GOT3 (cell line): ENCODE data around the gene CBFA2T2.
"Not testable (repeated sequence)": the region's sequence is repeated elsewhere in the genome, so short reads cannot be mapped to it uniquely, and the experiment has no call there.

Source experiments
- DNase-seq: peaks from one replicate; lab custom pipeline; 2025; ENCODE audit warnings: mixed read lengths; lab: John Stamatoyannopoulos, UW

The CBFA2T2 gene

GRCh38 chr20:33507461-33507860 is 17.6 kb downstream of the CBFA2T2 start:
- no peak for DNase-seq

GRCh38 chr20:33508015-33508414 is 18.1 kb downstream of the CBFA2T2 start:
- DNase-seq = not testable (repeated sequence)

- not testable (repeated sequence) for DNase-seq
Observed at GRCh38 chr20:33509057-33509456, 19.2 kb downstream of the CBFA2T2 start.

- not testable (repeated sequence) for DNase-seq
Observed at GRCh38 chr20:33511876-33512275, 22.0 kb downstream of the CBFA2T2 start.

- DNase-seq = no peak
Observed at GRCh38 chr20:33515569-33516216, 25.8 kb downstream of the CBFA2T2 start.

GRCh38 chr20:33516882-33517281 is 27.0 kb downstream of the CBFA2T2 start:
- DNase-seq = no peak

GRCh38 chr20:33518071-33518470 is 28.2 kb downstream of the CBFA2T2 start:
- DNase-seq = no peak

- DNase-seq = no peak
Observed at GRCh38 chr20:33521461-33521860, 31.6 kb downstream of the CBFA2T2 start.

GRCh38 chr20:33522256-33522820 is 32.4 kb downstream of the CBFA2T2 start:
- no peak for DNase-seq

GRCh38 chr20:33524261-33524660 is 34.4 kb downstream of the CBFA2T2 start:
- no peak for DNase-seq

- DNase-seq = no peak
Observed at GRCh38 chr20:33526769-33527168, 36.9 kb downstream of the CBFA2T2 start.

GRCh38 chr20:33531047-33531877 is 41.4 kb downstream of the CBFA2T2 start:
- DNase-seq = no peak

GRCh38 chr20:33531885-33532284 is 42.0 kb downstream of the CBFA2T2 start:
- no peak for DNase-seq

- no peak for DNase-seq
Observed at GRCh38 chr20:33532753-33533459, 43.0 kb downstream of the CBFA2T2 start.

- not testable (repeated sequence) for DNase-seq
Observed at GRCh38 chr20:33535717-33536116, 45.8 kb downstream of the CBFA2T2 start.

GRCh38 chr20:33537608-33538007 is 47.7 kb downstream of the CBFA2T2 start:
- DNase-seq = no peak

GRCh38 chr20:33539129-33539528 is 49.2 kb downstream of the CBFA2T2 start:
- DNase-seq = no peak

GRCh38 chr20:33540427-33540826 is 50.5 kb downstream of the CBFA2T2 start:
- no peak for DNase-seq

GRCh38 chr20:33541074-33541473 is 51.2 kb downstream of the CBFA2T2 start:
- no peak for DNase-seq

GRCh38 chr20:33541797-33542196 is 51.9 kb downstream of the CBFA2T2 start:
- no peak for DNase-seq

GRCh38 chr20:33545763-33546162 is 55.9 kb downstream of the CBFA2T2 start:
- DNase-seq = no peak

- no peak for DNase-seq
Observed at GRCh38 chr20:33549229-33549999, 59.5 kb downstream of the CBFA2T2 start.
